Transverse colon (tissue), 4 donors: Measurements from ENCODE around the gene VPS26B. TPM values are rescaled to one million over a fixed set of nuclear protein-coding genes. Genes with fewer than 3 reads are reported as not detected.
A peak's percentile ranks its signal among the peaks of the same experiment; 100 is the strongest.
"Not testable (repeated sequence)": the region's sequence is repeated elsewhere in the genome, so short reads cannot be mapped to it uniquely, and the experiment has no call there.

Experiments
- DNase-seq: peaks from one replicate; pipeline ENCODE4 v3.0.0-alpha.2; 2019
- H3K27ac ChIP-seq, 4 donors: fragments of 200-600 bp; sonication (generic); 2 replicates each; pipeline ENCODE4 v1.5.1; 2016 to 2018; ENCODE audit warnings: inconsistent platforms in 4 of 4
- H3K27me3 ChIP-seq: fragments of 200-600 bp; sonication (generic); 2 replicates; pipeline ENCODE4 v1.5.1; 2017; ENCODE audit warnings: inconsistent platforms
- H3K36me3 ChIP-seq, 4 donors: fragments of 200-600 bp; sonication (generic); 2 replicates each; pipeline ENCODE4 v1.5.1; 2017 to 2019; ENCODE audit warnings: inconsistent platforms in 4 of 4
- H3K4me1 ChIP-seq, 4 donors: fragments of 200-600 bp; sonication (generic); 2 replicates each; pipeline ENCODE4 v1.5.1; 2017 to 2020; ENCODE audit warnings: inconsistent platforms in 4 of 4
- H3K4me3 ChIP-seq, 4 donors: fragments of 200-600 bp; sonication (generic); 1 replicate in 1 of 4; 2 replicates in 3 of 4; pipeline versions ENCODE4 v1.5.1 to v1.6.1; 2017 to 2019; ENCODE audit warnings: inconsistent platforms in 4 of 4
- H3K9me3 ChIP-seq, 2 donors: fragments of 200-600 bp; sonication (generic); 2 replicates each; pipeline ENCODE4 v1.5.1; 2017 to 2019; ENCODE audit warnings: inconsistent platforms in 2 of 2
- EP300 ChIP-seq: sonication (generic); formaldehyde crosslinking; IDR thresholded peaks from one replicate; pipeline ENCODE4 v1.6.1; 2017; ENCODE audit warnings: antibody characterized with exemption, low read depth
- POLR2A ChIP-seq: fragments of 450-650 bp; IDR thresholded peaks from one replicate; pipeline ENCODE4 v1.6.1; 2016; ENCODE audit warnings: antibody characterized with exemption, mild to moderate bottlenecking, moderate library complexity
- POLR2AphosphoS5 ChIP-seq, 3 donors: sonication (generic); formaldehyde crosslinking; IDR thresholded peaks; one replicate each; pipeline ENCODE4 v1.6.1; 2016; ENCODE audit warnings: antibody characterized with exemption in 3 of 3
- WGBS, 2 donors: methylation state at CpG; one replicate each; pipeline ENCODE4 v1.1.5; 2018; ENCODE audit warnings: low coverage in 1 of 2; 5-methylcytosine and 5-hydroxymethylcytosine counted together
- in situ Hi-C, 4 donors: fragments of 200-750 bp; cut with MboI; loops; one replicate each; pipeline versions ENCODE4 v1.15.0 to v1.15.1; 2017; ENCODE audit warnings: low sequenced_read_pairs in 3 of 4, low pct_ligation_motif_present in 1 of 4, low pct_unique_long_range_greater_than_20kb in 1 of 4
- intact Hi-C: fragments of 100-400 bp; cut with DNase I; formaldehyde crosslinking; loops from one replicate; pipeline ENCODE4 v1.15.1; 2023; ENCODE audit warnings: low total_unique reads
- total RNA-seq, 4 donors: library from RNA; depleted of rRNA; stranded (reverse); fragments of >200 nt; gene quantifications; one replicate each; pipeline ENCODE4 v1.1.0, GENCODE V29; 2016
- TF ChIP-seq, protein P1 (sequence below), 5 experiments: fragments of 200-600 bp in 3 of 5; fragments of 450-650 bp in 2 of 5; sonication (generic) in 3 of 5; IDR thresholded peaks; 1 replicate in 2 of 5; 2 replicates in 3 of 5; pipeline ENCODE4 v1.5.1; 2016 to 2017; ENCODE audit warnings: antibody characterized with exemption in 5 of 5, inconsistent platforms in 3 of 5, mild to moderate bottlenecking in 2 of 5, moderate library complexity in 1 of 5

The VPS26B gene
- total RNA-seq, 4 donors from 2014 or later, result 32.8 to 49.4 (median 44.6) TPM

DNA sequence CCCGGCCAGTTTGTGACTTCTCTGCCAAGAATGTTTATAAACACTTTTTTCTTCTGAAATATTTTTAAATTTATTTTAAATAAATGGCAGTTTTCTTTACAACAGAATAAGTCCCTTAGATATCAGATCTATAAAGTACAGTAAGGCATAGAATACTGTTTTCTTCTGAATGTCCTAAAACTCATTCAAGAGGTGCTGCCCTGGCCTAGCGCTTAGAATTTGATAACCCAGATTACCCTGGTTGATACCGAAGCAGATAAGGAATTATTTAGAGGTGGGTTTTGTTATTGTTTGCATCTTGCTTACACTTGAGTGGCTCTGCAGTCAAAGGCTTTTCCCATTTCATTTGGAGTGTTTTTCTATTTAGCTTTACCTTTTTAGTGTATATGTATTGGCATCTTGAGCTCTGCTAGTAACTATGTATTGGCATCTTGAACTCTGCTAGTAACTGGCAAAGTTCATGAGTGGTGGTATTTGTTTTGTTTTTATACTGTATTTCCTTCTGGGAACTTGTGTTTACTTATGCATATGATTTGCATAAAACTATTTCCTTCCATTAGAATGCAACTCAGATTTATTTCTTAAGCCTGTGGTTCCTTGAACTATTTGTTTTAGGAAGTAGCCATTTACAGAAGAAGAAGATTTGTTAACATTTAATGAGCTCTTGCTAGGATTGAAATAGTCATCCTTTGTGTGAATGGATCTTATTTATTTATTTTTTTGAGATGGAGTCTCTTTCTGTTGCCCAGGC lies 30.1 kb downstream of the VPS26B start:
- Histone ChIP-seq H3K4me1 (peaks cover 6 to 22% (median 19%) of the 10 kb centered on the region in 4 donors), H3K27me3 (no peaks in the 10 kb centered on the region), H3K9me3 (no peaks in the 10 kb centered on the region), H3K36me3 (peaks cover 0 to 8% (median 0%) of the 10 kb centered on the region in 4 donors), H3K4me3 (peak overlapping the region; percentile 66 to 100 (median 79)), H3K27ac (no peak overlapping the region)
- 61 to 62% methylated on average over 3 of the region's 3 CpGs for WGBS, 2 donors
- TF ChIP-seq POLR2AphosphoS5 (IDR thresholded peaks at IDR 0.05) (no peak), EP300 (no peak), POLR2A (no peak)
- TF ChIP-seq, protein P1, sequence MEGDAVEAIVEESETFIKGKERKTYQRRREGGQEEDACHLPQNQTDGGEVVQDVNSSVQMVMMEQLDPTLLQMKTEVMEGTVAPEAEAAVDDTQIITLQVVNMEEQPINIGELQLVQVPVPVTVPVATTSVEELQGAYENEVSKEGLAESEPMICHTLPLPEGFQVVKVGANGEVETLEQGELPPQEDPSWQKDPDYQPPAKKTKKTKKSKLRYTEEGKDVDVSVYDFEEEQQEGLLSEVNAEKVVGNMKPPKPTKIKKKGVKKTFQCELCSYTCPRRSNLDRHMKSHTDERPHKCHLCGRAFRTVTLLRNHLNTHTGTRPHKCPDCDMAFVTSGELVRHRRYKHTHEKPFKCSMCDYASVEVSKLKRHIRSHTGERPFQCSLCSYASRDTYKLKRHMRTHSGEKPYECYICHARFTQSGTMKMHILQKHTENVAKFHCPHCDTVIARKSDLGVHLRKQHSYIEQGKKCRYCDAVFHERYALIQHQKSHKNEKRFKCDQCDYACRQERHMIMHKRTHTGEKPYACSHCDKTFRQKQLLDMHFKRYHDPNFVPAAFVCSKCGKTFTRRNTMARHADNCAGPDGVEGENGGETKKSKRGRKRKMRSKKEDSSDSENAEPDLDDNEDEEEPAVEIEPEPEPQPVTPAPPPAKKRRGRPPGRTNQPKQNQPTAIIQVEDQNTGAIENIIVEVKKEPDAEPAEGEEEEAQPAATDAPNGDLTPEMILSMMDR (IDR thresholded peaks at IDR 0.05), result no peak
- DNase-seq, result no peak
- in situ Hi-C loops, result no loop called here
- intact Hi-C loops, result no loop called here

DNA sequence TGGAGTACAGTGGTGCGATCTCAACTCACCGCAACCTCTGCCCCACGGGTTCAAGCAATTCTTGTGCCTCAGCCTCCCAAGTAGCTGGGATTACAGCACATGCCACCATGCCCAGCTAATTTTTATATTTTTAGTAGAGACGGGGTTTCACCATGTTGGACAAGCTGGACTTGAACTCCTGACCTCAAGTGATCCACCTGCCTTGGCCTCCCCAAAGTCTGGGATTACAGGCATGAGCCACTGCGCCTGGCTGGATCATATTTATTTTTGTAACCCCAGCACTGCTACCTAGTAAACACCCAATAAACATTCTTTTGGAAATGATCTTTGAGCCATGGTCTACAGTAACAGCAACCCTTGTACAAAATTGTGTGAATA lies 30.7 kb downstream of the VPS26B start:
- H3K27me3 ChIP-seq, in situ Hi-C loops, H3K27ac ChIP-seq, H3K36me3 ChIP-seq, H3K4me3 ChIP-seq, H3K9me3 ChIP-seq, DNase-seq, intact Hi-C loops: not testable (repeated sequence)
- WGBS, 2 donors, result 90 to 98% methylated on average over 4 to 5 of the region's 5 CpGs
- H3K4me1 ChIP-seq, result peaks cover 6 to 22% (median 19%) of the 10 kb centered on the region in 4 donors

DNA sequence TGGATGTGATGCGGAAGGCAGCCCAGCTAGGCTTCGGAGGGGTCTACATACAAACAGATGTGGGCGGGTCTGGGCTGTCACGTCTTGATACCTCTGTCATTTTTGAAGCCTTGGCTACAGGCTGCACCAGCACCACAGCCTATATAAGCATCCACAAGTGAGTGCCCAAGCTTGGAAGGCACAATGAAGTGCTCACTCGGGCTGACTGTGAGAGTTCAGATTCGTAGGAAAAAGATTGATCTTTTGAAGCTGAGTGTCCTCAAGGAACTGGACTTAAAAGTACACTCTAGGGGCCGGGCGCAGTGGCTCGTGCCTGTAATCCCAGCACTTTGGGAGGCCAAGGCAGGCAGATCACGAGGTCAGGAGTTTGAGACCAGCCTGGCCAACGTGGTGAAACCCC lies 32.6 kb downstream of the VPS26B start:
- Histone ChIP-seq H3K4me3 (no peak overlapping the region), H3K4me1 (peaks cover 1 to 18% (median 14%) of the 10 kb centered on the region in 4 donors), H3K36me3 (peaks cover 0 to 15% (median 5%) of the 10 kb centered on the region in 4 donors), H3K9me3 (no peaks in the 10 kb centered on the region), H3K27ac (no peak overlapping the region), H3K27me3 (no peaks in the 10 kb centered on the region)
- intact Hi-C loops, result no loop called here
- no peak for DNase-seq
- in situ Hi-C loops, result no loop called here
- 95% methylated on average over 11 of the region's 11 CpGs; no CpG with 5 or more reads in 1 of the 2 donors for WGBS, 2 donors
- TF ChIP-seq EP300 (no peak), POLR2A (no peak), POLR2AphosphoS5 (IDR thresholded peaks at IDR 0.05) (no peak)
- TF ChIP-seq, protein P1 (IDR thresholded peaks at IDR 0.05), result no peak

DNA sequence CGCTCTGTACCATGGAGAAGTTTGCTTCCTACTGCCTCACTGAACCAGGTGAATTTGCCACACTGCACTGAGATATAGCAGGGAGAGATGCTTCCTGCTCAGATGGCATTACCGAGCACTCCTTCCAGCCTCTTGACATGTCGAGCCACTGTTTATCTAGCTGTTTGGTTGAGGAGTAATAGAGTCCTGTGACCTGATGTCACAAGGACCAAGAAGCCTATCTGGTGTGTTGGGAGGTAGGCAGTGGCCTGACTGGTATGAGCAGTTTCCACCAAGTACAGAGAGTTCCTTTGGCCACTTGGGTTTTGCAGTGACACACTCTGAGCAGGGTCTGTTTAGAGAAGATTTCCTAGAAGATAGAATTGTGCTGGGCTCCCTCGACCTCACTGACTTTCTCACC lies 34.1 kb downstream of the VPS26B start:
- TF ChIP-seq, protein P1 (IDR thresholded peaks at IDR 0.05), result no peak
- TF ChIP-seq EP300 (no peak), POLR2A (no peak), POLR2AphosphoS5 (IDR thresholded peaks at IDR 0.05) (no peak)
- H3K4me3 ChIP-seq, result no peak overlapping the region
- no peak for DNase-seq
- intact Hi-C loops (no loop called here), in situ Hi-C loops (no loop called here)
- peaks cover 0 to 25% (median 5%) of the 10 kb centered on the region in 4 donors for H3K36me3 ChIP-seq
- 86 to 91% methylated on average over 1 to 4 of the region's 4 CpGs for WGBS, 2 donors
- no peaks in the 10 kb centered on the region for H3K9me3 ChIP-seq
- no peak overlapping the region for H3K27ac ChIP-seq
- H3K27me3 ChIP-seq, result no peaks in the 10 kb centered on the region
- H3K4me1 ChIP-seq, result peaks cover 0 to 10% (median 9%) of the 10 kb centered on the region in 4 donors
